ENCODE results near the gene PRKACB.

The PRKACB gene

GRCh38 chr1:84267476-84267875 is 123.4 kb downstream of the PRKACB start:
- no peak overlapping the region for H3K27ac ChIP-seq (ENCODE audit: low read length, poor library complexity, severe bottlenecking)
- H2AK5ac ChIP-seq (ENCODE audit: low read length, severe bottlenecking) = no peak overlapping the region
- peaks cover 2% of the 10 kb centered on the region for H3K4me1 ChIP-seq (ENCODE audit: control insufficient read depth, insufficient read depth, low read depth, low read length)
- H3K14ac ChIP-seq (ENCODE audit: low read length in 2 of 2) = no peak overlapping the region
- no peak overlapping the region for H2BK5ac ChIP-seq (ENCODE audit: low read depth, low read length, poor library complexity, severe bottlenecking)
- H3K4me3 ChIP-seq (ENCODE audit: insufficient read depth in 1 of 2, low read depth in 1 of 2, low read length in 2 of 2) = no peak overlapping the region
- H2AFZ ChIP-seq (ENCODE audit: low read depth, low read length) = no peak overlapping the region
- H3K79me1 ChIP-seq (replicated peaks; ENCODE audit: low read length, poor library complexity, severe bottlenecking) = no peaks in the 10 kb centered on the region
- no peak overlapping the region for H3K18ac ChIP-seq (ENCODE audit: low read depth in 1 of 2, low read length in 2 of 2)
- no peak overlapping the region for H3K23ac ChIP-seq (ENCODE audit: low read length in 2 of 2)
- no peak for DNase-seq
- H3K4ac ChIP-seq (ENCODE audit: low read depth in 1 of 2, low read length in 2 of 2) = no peak overlapping the region
- H3K27me3 ChIP-seq (ENCODE audit: control insufficient read depth in 1 of 2, insufficient read depth in 1 of 2, low read length in 2 of 2) = no peaks in the 10 kb centered on the region
- H2BK12ac ChIP-seq (ENCODE audit: low read length in 2 of 2) = no peak overlapping the region
- H2BK15ac ChIP-seq (ENCODE audit: low read depth, poor library complexity, severe bottlenecking) = no peak overlapping the region
- no peak overlapping the region for H4K8ac ChIP-seq (ENCODE audit: low read length)
- no peaks in the 10 kb centered on the region for H3K36me3 ChIP-seq (ENCODE audit: control insufficient read depth in 1 of 2, insufficient read depth in 2 of 2, low read depth in 1 of 2, low read length in 2 of 2)
- no peaks in the 10 kb centered on the region for H3K9me3 ChIP-seq (ENCODE audit: control insufficient read depth, low read length)
- H3K9ac ChIP-seq (ENCODE audit: low read length) = no peak overlapping the region
- no peak overlapping the region for H3K4me2 ChIP-seq (ENCODE audit: low read length, poor library complexity, severe bottlenecking)
- H4K91ac ChIP-seq (ENCODE audit: low read length) = no peak overlapping the region
- H2BK120ac ChIP-seq (ENCODE audit: low read depth, low read length) = no peak overlapping the region

DNA sequence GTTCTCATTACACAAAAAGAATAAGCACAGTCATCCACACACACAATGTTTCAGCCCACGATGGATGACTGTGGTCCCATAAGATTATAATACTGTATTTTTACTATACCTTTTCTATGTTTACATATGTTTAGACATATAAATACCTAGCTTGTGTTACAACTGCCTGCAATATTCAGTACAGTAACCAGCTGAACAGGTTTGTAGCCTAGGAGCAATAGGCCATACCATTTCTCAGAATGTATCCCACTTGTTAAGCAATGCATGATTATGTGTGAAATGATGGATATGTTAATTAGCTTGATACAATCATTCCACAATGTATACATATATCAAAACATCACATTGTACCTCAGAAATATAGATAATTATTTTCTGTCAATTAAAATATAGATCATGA is 124.3 kb downstream of the PRKACB start:
- DNase-seq = no peak
- no peak overlapping the region for H3K4me2 ChIP-seq (ENCODE audit: low read length, poor library complexity, severe bottlenecking)
- no peaks in the 10 kb centered on the region for H3K36me3 ChIP-seq (ENCODE audit: control insufficient read depth in 1 of 2, insufficient read depth in 2 of 2, low read depth in 1 of 2, low read length in 2 of 2)
- no peak overlapping the region for H3K14ac ChIP-seq (ENCODE audit: low read length in 2 of 2)
- H4K91ac ChIP-seq (ENCODE audit: low read length) = no peak overlapping the region
- no CpG with 5 or more reads among the region's 1 CpG for WGBS
- H3K27ac ChIP-seq (ENCODE audit: low read length, poor library complexity, severe bottlenecking) = no peak overlapping the region
- no peak overlapping the region for H2BK15ac ChIP-seq (ENCODE audit: low read depth, poor library complexity, severe bottlenecking)
- no peak overlapping the region for H3K18ac ChIP-seq (ENCODE audit: low read depth in 1 of 2, low read length in 2 of 2)
- no peaks in the 10 kb centered on the region for H3K9me3 ChIP-seq (ENCODE audit: control insufficient read depth, low read length)
- H2BK12ac ChIP-seq (ENCODE audit: low read length in 2 of 2) = no peak overlapping the region
- no peak overlapping the region for H2AFZ ChIP-seq (ENCODE audit: low read depth, low read length)
- H2BK120ac ChIP-seq (ENCODE audit: low read depth, low read length) = no peak overlapping the region
- H4K8ac ChIP-seq (ENCODE audit: low read length) = no peak overlapping the region
- peaks cover 2% of the 10 kb centered on the region for H3K4me1 ChIP-seq (ENCODE audit: control insufficient read depth, insufficient read depth, low read depth, low read length)
- no peak overlapping the region for H2AK5ac ChIP-seq (ENCODE audit: low read length, severe bottlenecking)
- H3K27me3 ChIP-seq (ENCODE audit: control insufficient read depth in 1 of 2, insufficient read depth in 1 of 2, low read length in 2 of 2) = no peaks in the 10 kb centered on the region
- H3K9ac ChIP-seq (ENCODE audit: low read length) = no peak overlapping the region
- no peak overlapping the region for H2BK5ac ChIP-seq (ENCODE audit: low read depth, low read length, poor library complexity, severe bottlenecking)
- H3K79me1 ChIP-seq (replicated peaks; ENCODE audit: low read length, poor library complexity, severe bottlenecking) = no peaks in the 10 kb centered on the region
- H3K23ac ChIP-seq (ENCODE audit: low read length in 2 of 2) = no peak overlapping the region
- no peak overlapping the region for H3K4ac ChIP-seq (ENCODE audit: low read depth in 1 of 2, low read length in 2 of 2)
- no peak overlapping the region for H3K4me3 ChIP-seq (ENCODE audit: insufficient read depth in 1 of 2, low read depth in 1 of 2, low read length in 2 of 2)

DNA sequence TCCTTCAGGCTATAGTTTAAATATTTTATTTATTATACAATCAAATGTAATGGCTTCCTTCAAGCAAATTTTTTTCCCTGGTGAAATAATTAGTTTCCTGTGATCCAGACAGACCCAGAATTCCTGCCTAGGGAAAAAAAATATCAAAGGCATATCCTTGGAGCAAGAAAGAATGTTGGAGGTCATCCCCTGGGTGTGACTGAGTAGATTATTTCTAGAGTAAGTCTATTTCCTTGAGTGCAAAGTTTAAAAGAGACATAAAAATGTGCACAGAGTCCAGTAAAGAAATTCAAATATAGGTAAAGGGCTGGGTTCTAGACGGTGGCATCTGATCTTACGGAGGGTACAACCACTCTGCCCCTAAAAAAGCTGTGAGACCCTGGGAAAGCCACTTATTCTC is 125.2 kb downstream of the PRKACB start:
- H3K18ac ChIP-seq (ENCODE audit: low read depth in 1 of 2, low read length in 2 of 2) = no peak overlapping the region
- H3K27me3 ChIP-seq (ENCODE audit: control insufficient read depth in 1 of 2, insufficient read depth in 1 of 2, low read length in 2 of 2) = no peaks in the 10 kb centered on the region
- no peak overlapping the region for H2BK15ac ChIP-seq (ENCODE audit: low read depth, poor library complexity, severe bottlenecking)
- no peak overlapping the region for H2BK12ac ChIP-seq (ENCODE audit: low read length in 2 of 2)
- no peak overlapping the region for H2BK5ac ChIP-seq (ENCODE audit: low read depth, low read length, poor library complexity, severe bottlenecking)
- H2AFZ ChIP-seq (ENCODE audit: low read depth, low read length) = no peak overlapping the region
- no CpG with 5 or more reads among the region's 2 CpGs for WGBS
- no peak overlapping the region for H3K9ac ChIP-seq (ENCODE audit: low read length)
- H3K4me2 ChIP-seq (ENCODE audit: low read length, poor library complexity, severe bottlenecking) = no peak overlapping the region
- H3K4ac ChIP-seq (ENCODE audit: low read depth in 1 of 2, low read length in 2 of 2) = no peak overlapping the region
- no peak overlapping the region for H4K91ac ChIP-seq (ENCODE audit: low read length)
- H3K4me1 ChIP-seq (ENCODE audit: control insufficient read depth, insufficient read depth, low read depth, low read length) = peaks cover 2% of the 10 kb centered on the region
- H3K14ac ChIP-seq (ENCODE audit: low read length in 2 of 2) = no peak overlapping the region
- H2AK5ac ChIP-seq (ENCODE audit: low read length, severe bottlenecking) = no peak overlapping the region
- DNase-seq = no peak
- no peaks in the 10 kb centered on the region for H3K79me1 ChIP-seq (replicated peaks; ENCODE audit: low read length, poor library complexity, severe bottlenecking)
- no peak overlapping the region for H3K23ac ChIP-seq (ENCODE audit: low read length in 2 of 2)
- H3K4me3 ChIP-seq (ENCODE audit: insufficient read depth in 1 of 2, low read depth in 1 of 2, low read length in 2 of 2) = no peak overlapping the region
- H3K36me3 ChIP-seq (ENCODE audit: control insufficient read depth in 1 of 2, insufficient read depth in 2 of 2, low read depth in 1 of 2, low read length in 2 of 2) = no peaks in the 10 kb centered on the region
- no peak overlapping the region for H2BK120ac ChIP-seq (ENCODE audit: low read depth, low read length)
- no peak overlapping the region for H3K27ac ChIP-seq (ENCODE audit: low read length, poor library complexity, severe bottlenecking)
- no peak overlapping the region for H4K8ac ChIP-seq (ENCODE audit: low read length)
- H3K9me3 ChIP-seq (ENCODE audit: control insufficient read depth, low read length) = no peaks in the 10 kb centered on the region

DNA sequence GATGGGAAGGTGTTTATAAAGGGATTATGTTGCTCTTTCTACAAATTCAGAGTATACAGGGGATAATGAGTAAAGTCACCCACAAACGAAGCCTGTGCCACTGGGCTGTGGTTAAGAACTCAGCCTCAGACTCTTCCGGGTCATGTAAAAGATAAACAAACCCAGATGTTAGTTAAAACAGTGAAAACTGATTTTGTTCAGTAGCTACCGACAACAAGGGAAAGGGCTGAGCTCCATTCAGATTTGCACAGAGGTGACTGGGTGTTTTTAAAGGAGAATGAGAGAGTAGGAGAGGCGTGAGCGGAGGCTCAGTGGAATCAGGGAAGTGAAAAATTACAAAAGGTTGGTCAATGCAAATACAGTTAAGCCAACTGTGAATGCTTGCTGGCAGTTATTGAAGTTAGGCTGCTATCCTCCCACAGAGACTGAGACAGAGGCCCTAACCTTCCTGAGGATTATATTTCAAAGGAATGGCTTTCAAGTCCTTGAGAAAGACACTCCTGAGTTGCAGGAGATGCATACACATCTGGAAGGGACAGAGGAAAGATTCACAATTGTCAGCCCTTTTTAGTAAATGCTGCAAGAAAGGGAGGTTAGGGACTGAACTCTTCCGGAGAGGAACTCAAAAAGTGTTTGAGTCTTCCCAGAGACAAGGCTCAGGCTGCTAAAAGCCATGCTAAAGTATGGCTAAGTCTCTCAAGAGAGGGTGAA is 127.5 kb downstream of the PRKACB start:
- H2BK12ac ChIP-seq (ENCODE audit: low read length in 2 of 2) = no peak overlapping the region
- DNase-seq = peak; percentile 80
- no peak overlapping the region for H4K91ac ChIP-seq (ENCODE audit: low read length)
- no peaks in the 10 kb centered on the region for H3K27me3 ChIP-seq (ENCODE audit: control insufficient read depth in 1 of 2, insufficient read depth in 1 of 2, low read length in 2 of 2)
- H3K18ac ChIP-seq (ENCODE audit: low read depth in 1 of 2, low read length in 2 of 2) = peak overlapping the region in 1 of 2 experiments; percentile 60
- H3K4me2 ChIP-seq (ENCODE audit: low read length, poor library complexity, severe bottlenecking) = no peak overlapping the region
- no peak overlapping the region for H2AFZ ChIP-seq (ENCODE audit: low read depth, low read length)
- peak overlapping the region; percentile 13 for H2BK120ac ChIP-seq (ENCODE audit: low read depth, low read length)
- H3K9ac ChIP-seq (ENCODE audit: low read length) = no peak overlapping the region
- H3K23ac ChIP-seq (ENCODE audit: low read length in 2 of 2) = no peak overlapping the region
- H3K14ac ChIP-seq (ENCODE audit: low read length in 2 of 2) = no peak overlapping the region
- 27% methylated on average over 6 of the region's 6 CpGs for WGBS
- H2BK15ac ChIP-seq (ENCODE audit: low read depth, poor library complexity, severe bottlenecking) = no peak overlapping the region
- H3K4ac ChIP-seq (ENCODE audit: low read depth in 1 of 2, low read length in 2 of 2) = no peak overlapping the region
- H3K4me1 ChIP-seq (ENCODE audit: control insufficient read depth, insufficient read depth, low read depth, low read length) = peaks cover 2% of the 10 kb centered on the region
- peak overlapping the region; percentile 67 for H4K8ac ChIP-seq (ENCODE audit: low read length)
- H3K9me3 ChIP-seq (ENCODE audit: control insufficient read depth, low read length) = no peaks in the 10 kb centered on the region
- H3K36me3 ChIP-seq (ENCODE audit: control insufficient read depth in 1 of 2, insufficient read depth in 2 of 2, low read depth in 1 of 2, low read length in 2 of 2) = no peaks in the 10 kb centered on the region
- no peak overlapping the region for H3K4me3 ChIP-seq (ENCODE audit: insufficient read depth in 1 of 2, low read depth in 1 of 2, low read length in 2 of 2)
- H2AK5ac ChIP-seq (ENCODE audit: low read length, severe bottlenecking) = no peak overlapping the region
- no peaks in the 10 kb centered on the region for H3K79me1 ChIP-seq (replicated peaks; ENCODE audit: low read length, poor library complexity, severe bottlenecking)
- no peak overlapping the region for H2BK5ac ChIP-seq (ENCODE audit: low read depth, low read length, poor library complexity, severe bottlenecking)
- H3K27ac ChIP-seq (ENCODE audit: low read length, poor library complexity, severe bottlenecking) = peak overlapping the region; percentile 26

Measured in mesenchymal stem cell (in vitro differentiated cells and primary cell).